IPS-NIHi7 (cell line): Measurements from ENCODE around the gene SLA2.
"Not testable (repeated sequence)": the region's sequence is repeated elsewhere in the genome, so short reads cannot be mapped to it uniquely, and the experiment has no call there.

Experiments used
- DNase-seq: peaks from one replicate; pipeline ENCODE4 v3.0.0; 2012; ENCODE audit warnings: mixed read lengths; ENCODE audit errors: extremely low spot score

SLA2 gene

GRCh38 chr20:36645353-36645752, 643 bp downstream of the SLA2 start:
- DNase-seq: no peak

- no peak for DNase-seq
Observed at GRCh38 chr20:36644706-36645095, 1.3 kb downstream of the SLA2 start.

- no peak for DNase-seq
Observed at GRCh38 chr20:36644032-36644705, 1.8 kb downstream of the SLA2 start.

GRCh38 chr20:36642136-36642535, 3.9 kb downstream of the SLA2 start:
- DNase-seq: no peak

GRCh38 chr20:36641506-36641843, 4.5 kb downstream of the SLA2 start:
- DNase-seq: no peak

- not testable (repeated sequence) for DNase-seq
Observed at GRCh38 chr20:36638876-36639400, 7.1 kb downstream of the SLA2 start.

GRCh38 chr20:36634342-36634741, 11.7 kb downstream of the SLA2 start:
- DNase-seq: no peak

GRCh38 chr20:36633285-36633772, 12.7 kb downstream of the SLA2 start:
- DNase-seq: no peak

GRCh38 chr20:36632487-36633284, 13.3 kb downstream of the SLA2 start:
- DNase-seq: peak; percentile 77

GRCh38 chr20:36632147-36632486, 13.9 kb downstream of the SLA2 start:
- no peak for DNase-seq

GRCh38 chr20:36631646-36632045, 14.3 kb downstream of the SLA2 start:
- DNase-seq: no peak

GRCh38 chr20:36629719-36630681, 16.0 kb downstream of the SLA2 start:
- no peak for DNase-seq

- no peak for DNase-seq
Observed at GRCh38 chr20:36628076-36628475, 17.9 kb downstream of the SLA2 start.

- DNase-seq: no peak
Observed at GRCh38 chr20:36624944-36625324, 21.1 kb downstream of the SLA2 start.

- peak; percentile 30 for DNase-seq
Observed at GRCh38 chr20:36624068-36624943, 21.7 kb downstream of the SLA2 start.

- no peak for DNase-seq
Observed at GRCh38 chr20:36623444-36623843, 22.6 kb downstream of the SLA2 start.

- no peak for DNase-seq
Observed at GRCh38 chr20:36620917-36621316, 25.1 kb downstream of the SLA2 start.

GRCh38 chr20:36614781-36615557, 31.0 kb downstream of the SLA2 start:
- no peak for DNase-seq

GRCh38 chr20:36613974-36614373, 32.0 kb downstream of the SLA2 start:
- DNase-seq: no peak

- no peak for DNase-seq
Observed at GRCh38 chr20:36611625-36612024, 34.4 kb downstream of the SLA2 start.
